ENCODE data around the gene AADAT.

GRCh38 chr4:170110285-170110672 lies 20.5 kb upstream of the AADAT start:
- TF ChIP-seq CTCF (IDR thresholded peaks at IDR 0.05) (no peak), POLR2A (IDR thresholded peaks at IDR 0.05) (no peak)

Measured in suprapubic skin (tissue), 3 donors.